ENCODE measurements around the gene GDA. TPM values are rescaled to one million over a fixed set of nuclear protein-coding genes. Genes with fewer than 3 reads are reported as not detected.

The GDA gene
- total RNA-seq, 1 donor from 2014 or later: not detected

DNA sequence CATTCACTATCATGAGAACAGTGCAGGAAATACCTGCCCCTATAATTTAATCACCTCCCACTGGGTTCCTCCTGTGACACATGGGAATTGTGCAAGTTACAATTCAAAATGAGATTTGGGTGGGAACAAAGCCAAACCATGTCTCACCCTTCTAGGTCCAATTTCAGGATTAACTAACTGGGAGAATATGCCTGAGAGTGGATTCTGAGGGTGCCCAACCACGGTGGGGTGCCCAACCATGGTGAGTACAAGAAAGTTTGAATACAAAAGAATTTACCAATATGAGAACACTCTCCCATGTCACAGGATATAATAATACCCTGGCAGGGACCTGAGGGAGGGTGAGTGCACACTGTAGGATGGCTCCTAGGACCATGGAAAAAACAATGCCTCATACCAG lies 17.2 kb upstream of the GDA start:
- no peaks in the 10 kb centered on the region for H3K36me3 ChIP-seq
- TF ChIP-seq, protein P1, sequence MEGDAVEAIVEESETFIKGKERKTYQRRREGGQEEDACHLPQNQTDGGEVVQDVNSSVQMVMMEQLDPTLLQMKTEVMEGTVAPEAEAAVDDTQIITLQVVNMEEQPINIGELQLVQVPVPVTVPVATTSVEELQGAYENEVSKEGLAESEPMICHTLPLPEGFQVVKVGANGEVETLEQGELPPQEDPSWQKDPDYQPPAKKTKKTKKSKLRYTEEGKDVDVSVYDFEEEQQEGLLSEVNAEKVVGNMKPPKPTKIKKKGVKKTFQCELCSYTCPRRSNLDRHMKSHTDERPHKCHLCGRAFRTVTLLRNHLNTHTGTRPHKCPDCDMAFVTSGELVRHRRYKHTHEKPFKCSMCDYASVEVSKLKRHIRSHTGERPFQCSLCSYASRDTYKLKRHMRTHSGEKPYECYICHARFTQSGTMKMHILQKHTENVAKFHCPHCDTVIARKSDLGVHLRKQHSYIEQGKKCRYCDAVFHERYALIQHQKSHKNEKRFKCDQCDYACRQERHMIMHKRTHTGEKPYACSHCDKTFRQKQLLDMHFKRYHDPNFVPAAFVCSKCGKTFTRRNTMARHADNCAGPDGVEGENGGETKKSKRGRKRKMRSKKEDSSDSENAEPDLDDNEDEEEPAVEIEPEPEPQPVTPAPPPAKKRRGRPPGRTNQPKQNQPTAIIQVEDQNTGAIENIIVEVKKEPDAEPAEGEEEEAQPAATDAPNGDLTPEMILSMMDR (IDR thresholded peaks at IDR 0.05): no peak
- H3K9me3 ChIP-seq: no peaks in the 10 kb centered on the region
- intact Hi-C loops (cut with DNase I): no loop called here
- no peak overlapping the region for H3K4me3 ChIP-seq
- H3K4me1 ChIP-seq: no peaks in the 10 kb centered on the region
- no peaks in the 10 kb centered on the region for H3K27me3 ChIP-seq
- H3K27ac ChIP-seq: no peak overlapping the region
- no peak for DNase-seq (ENCODE audit: low spot score in 2 of 2)

DNA sequence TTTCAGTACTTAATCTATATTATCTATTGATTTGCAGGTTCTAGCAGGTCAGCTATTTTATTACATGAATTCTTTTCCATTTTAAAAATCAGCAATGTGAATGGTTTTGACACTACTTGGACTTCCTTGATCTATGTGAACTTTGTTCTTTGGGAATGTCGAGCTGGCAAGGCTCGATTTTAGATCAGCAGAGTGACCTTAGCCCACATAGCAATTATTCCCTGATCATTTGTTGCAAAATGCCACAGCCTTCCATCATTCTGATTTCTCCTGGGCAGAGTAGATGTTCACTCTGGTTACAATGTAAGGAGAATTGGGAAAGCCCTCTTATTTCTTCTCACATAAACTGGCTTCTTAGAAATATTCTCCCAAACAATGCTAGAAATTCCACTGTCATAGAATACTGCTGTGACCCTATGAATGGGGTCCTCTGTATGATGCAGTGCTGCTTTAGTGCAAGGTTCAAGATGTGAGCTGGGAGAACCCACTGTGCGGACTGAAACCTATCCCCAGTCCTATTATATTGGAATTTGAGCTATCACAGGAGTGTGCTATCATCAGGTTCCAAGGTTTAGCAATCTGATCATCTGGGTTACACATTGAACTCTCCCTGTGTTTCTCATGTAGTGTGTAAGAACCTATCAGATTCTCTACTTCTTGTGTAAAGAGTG lies 15.7 kb upstream of the GDA start:
- TF ChIP-seq, protein P1 (IDR thresholded peaks at IDR 0.05): no peak
- H3K27ac ChIP-seq: no peak overlapping the region
- no peaks in the 10 kb centered on the region for H3K9me3 ChIP-seq
- intact Hi-C loops (cut with DNase I): no loop called here
- no peak for DNase-seq (ENCODE audit: low spot score in 2 of 2)
- H3K27me3 ChIP-seq: no peaks in the 10 kb centered on the region
- no peaks in the 10 kb centered on the region for H3K36me3 ChIP-seq
- H3K4me3 ChIP-seq: no peak overlapping the region
- no peaks in the 10 kb centered on the region for H3K4me1 ChIP-seq

DNA sequence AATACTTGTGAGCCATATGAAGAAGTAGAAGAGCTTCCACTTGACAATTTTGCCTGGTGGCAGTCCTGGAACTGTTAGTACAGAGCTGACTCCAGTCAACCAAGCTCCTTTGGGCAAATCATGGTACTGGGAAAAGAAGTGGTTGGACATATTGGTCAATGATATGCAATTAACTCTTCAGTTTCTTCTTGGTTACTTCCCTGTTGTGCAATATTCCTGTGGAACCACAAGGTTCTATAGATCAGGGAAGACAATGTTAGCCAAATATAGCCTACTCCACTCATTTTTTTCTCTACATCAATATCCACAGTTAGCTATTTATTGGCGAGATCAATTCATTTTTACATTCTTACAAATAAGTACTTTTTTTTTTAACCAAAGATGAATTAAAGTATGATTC lies 14.4 kb upstream of the GDA start:
- Histone ChIP-seq H3K36me3 (no peaks in the 10 kb centered on the region), H3K4me3 (no peak overlapping the region), H3K27me3 (no peaks in the 10 kb centered on the region), H3K9me3 (no peaks in the 10 kb centered on the region), H3K4me1 (no peaks in the 10 kb centered on the region), H3K27ac (no peak overlapping the region)
- intact Hi-C loops (cut with DNase I): no loop called here
- TF ChIP-seq, protein P1 (IDR thresholded peaks at IDR 0.05): no peak
- DNase-seq (ENCODE audit: low spot score in 2 of 2): no peak

DNA sequence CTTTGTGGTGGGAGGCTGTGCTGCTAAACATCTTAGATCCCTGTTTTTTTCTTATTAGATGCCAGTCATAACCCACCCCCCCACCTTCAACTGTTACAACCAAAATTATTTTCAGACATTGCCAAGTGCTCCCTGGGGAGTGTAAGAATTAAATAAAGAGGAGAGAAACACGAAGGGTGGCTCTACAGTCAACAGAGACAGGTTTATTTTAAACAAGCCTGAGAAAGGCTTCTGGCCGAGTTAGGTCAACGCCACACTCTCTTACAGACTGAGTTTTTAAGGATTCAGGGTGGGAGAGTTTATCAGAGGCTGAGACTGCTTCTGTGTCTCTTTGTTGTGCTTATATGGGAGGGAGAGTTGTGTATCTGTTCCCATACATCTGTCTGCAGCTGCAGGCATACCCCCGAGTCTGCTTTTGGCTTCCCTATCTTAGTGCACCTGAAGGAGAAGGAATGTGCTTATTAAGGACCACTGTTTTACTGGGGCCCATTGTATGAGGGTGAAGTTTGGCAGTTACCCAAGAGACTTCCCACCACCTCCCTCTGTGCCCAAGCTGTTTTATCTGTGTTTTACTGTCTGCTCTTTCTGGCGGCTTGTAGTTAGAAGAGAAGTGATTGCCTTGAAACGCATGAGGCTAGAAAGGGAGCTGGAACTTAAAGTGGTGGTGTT lies 11.4 kb upstream of the GDA start:
- no peak overlapping the region for H3K27ac ChIP-seq

DNA sequence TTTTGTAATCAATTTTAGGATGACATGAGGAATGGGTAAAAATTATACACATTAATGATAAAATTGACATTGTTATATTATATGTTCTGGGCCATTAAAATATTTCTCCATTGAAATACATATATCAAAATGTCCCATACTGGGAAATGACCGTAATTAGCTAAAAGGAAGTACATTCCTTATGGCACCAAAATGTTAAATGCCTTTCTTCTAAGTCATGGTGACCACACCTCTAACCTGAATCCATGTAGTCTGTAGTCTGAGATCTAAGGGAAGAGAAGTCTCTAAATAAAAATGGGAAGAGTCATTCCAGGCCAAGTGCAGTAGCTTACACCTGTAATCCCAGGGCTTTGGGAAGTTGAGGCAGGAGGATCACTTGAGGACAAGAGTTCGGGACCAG lies 10.0 kb upstream of the GDA start:
- H3K27me3 ChIP-seq: no peaks in the 10 kb centered on the region
- no peaks in the 10 kb centered on the region for H3K9me3 ChIP-seq
- intact Hi-C loops (cut with DNase I): no loop called here
- H3K4me1 ChIP-seq: no peaks in the 10 kb centered on the region
- H3K27ac ChIP-seq: no peak overlapping the region
- no peaks in the 10 kb centered on the region for H3K36me3 ChIP-seq
- TF ChIP-seq, protein P1 (IDR thresholded peaks at IDR 0.05): no peak
- no peak for DNase-seq (ENCODE audit: low spot score in 2 of 2)
- H3K4me3 ChIP-seq: no peak overlapping the region

More for the DNA sequence above, 11.4 kb upstream of the GDA start:
- intact Hi-C loops (cut with DNase I): no loop called here
- Histone ChIP-seq H3K27me3 (no peaks in the 10 kb centered on the region), H3K36me3 (no peaks in the 10 kb centered on the region), H3K9me3 (no peaks in the 10 kb centered on the region), H3K4me1 (no peaks in the 10 kb centered on the region), H3K4me3 (no peak overlapping the region)
- no peak for DNase-seq (ENCODE audit: low spot score in 2 of 2)
- TF ChIP-seq, protein P1 (IDR thresholded peaks at IDR 0.05): no peak
